Gastrocnemius medialis (tissue), 4 donors: Measurements from ENCODE around the gene TMEM74B.

Experiments
- POLR2A ChIP-seq, 2 donors: fragments of 450-650 bp; IDR thresholded peaks; one replicate each; pipeline ENCODE4 v1.6.1; 2017; ENCODE audit warnings: antibody characterized with exemption in 2 of 2, mild to moderate bottlenecking in 2 of 2, moderate library complexity in 2 of 2
- TF ChIP-seq, protein P1 (sequence below), 5 experiments: fragments of 450-650 bp in 3 of 5; fragments of 200-600 bp in 2 of 5; sonication (generic) in 2 of 5; IDR thresholded peaks in 4 of 5; conservative IDR thresholded peaks in 1 of 5; 1 replicate in 4 of 5; 2 replicates in 1 of 5; pipeline ENCODE4 v1.5.1; 2016 to 2019; ENCODE audit warnings: antibody characterized with exemption in 5 of 5, mild to moderate bottlenecking in 3 of 5, moderate library complexity in 3 of 5

DNA sequence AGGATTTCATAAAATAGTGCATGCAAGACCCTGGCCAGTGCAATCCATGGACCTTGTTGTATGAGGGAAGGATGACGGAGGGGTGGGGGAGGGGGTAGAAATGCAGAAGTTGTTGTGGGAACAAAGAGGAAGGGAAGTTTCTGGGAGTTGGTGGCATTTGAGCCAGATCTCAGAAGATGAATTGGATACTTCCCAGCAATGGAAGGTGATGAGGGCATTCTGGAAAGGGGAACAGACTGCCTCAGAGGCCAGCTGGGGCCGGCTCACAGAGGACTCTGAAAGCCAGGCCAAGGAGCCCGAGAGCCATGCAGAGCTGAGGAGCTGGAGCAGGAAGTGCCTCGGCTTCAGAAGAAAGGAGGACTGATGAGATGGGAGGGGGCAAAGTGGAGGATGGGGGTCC, 2.7 kb downstream of the TMEM74B start:
- TF ChIP-seq, protein P1, sequence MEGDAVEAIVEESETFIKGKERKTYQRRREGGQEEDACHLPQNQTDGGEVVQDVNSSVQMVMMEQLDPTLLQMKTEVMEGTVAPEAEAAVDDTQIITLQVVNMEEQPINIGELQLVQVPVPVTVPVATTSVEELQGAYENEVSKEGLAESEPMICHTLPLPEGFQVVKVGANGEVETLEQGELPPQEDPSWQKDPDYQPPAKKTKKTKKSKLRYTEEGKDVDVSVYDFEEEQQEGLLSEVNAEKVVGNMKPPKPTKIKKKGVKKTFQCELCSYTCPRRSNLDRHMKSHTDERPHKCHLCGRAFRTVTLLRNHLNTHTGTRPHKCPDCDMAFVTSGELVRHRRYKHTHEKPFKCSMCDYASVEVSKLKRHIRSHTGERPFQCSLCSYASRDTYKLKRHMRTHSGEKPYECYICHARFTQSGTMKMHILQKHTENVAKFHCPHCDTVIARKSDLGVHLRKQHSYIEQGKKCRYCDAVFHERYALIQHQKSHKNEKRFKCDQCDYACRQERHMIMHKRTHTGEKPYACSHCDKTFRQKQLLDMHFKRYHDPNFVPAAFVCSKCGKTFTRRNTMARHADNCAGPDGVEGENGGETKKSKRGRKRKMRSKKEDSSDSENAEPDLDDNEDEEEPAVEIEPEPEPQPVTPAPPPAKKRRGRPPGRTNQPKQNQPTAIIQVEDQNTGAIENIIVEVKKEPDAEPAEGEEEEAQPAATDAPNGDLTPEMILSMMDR (IDR thresholded peaks at IDR 0.05 in 4 of 5, conservative IDR thresholded peaks at IDR 0.05 in 1 of 5), result no peak
- no peak for TF ChIP-seq POLR2A (IDR thresholded peaks at IDR 0.05)
